WTC11 (cell line): ENCODE data around the gene MIB2. TPM values are rescaled to one million over a fixed set of nuclear protein-coding genes. Genes with fewer than 3 reads are reported as not detected.

Source experiments
- ATAC-seq: fragments of 200-7000 bp; cut with Tn5 transposase; 2 replicates; pipeline ENCODE4 v1.10.0; 2021; ENCODE audit warnings: mild to moderate bottlenecking, moderate library complexity
- CTCF ChIA-PET: fragments of 300-600 bp; sonication (Branson Sonifier 250); formaldehyde crosslinking; loops from one replicate; lab custom pipeline; 2021; ENCODE audit warnings: antibody characterized with exemption; lab: Charles Lee
- POLR2A ChIA-PET: fragments of 350-600 bp; sonication (Branson Sonifier 250); formaldehyde crosslinking; loops from one replicate; lab custom pipeline; 2021; ENCODE audit warnings: antibody characterized with exemption; lab: Charles Lee
- DNase-seq: peaks from one replicate; pipeline ENCODE4 v3.0.0; 2021; ENCODE audit warnings: low spot score
- H3K27ac Mint-ChIP-seq: 2 replicates; pipeline ENCODE4 v1.8.0; 2021; ENCODE audit warnings: mixed read lengths
- H3K27me3 Mint-ChIP-seq: 2 replicates; pipeline ENCODE4 v1.8.0; 2021; ENCODE audit warnings: low read depth, mild to moderate bottlenecking, moderate library complexity, mixed read lengths
- H3K36me3 Mint-ChIP-seq: 2 replicates; pipeline ENCODE4 v1.8.0; 2021; ENCODE audit warnings: mixed read lengths
- H3K4me1 Mint-ChIP-seq: 2 replicates; pipeline ENCODE4 v1.8.0; 2022; ENCODE audit warnings: mixed read lengths
- H3K4me3 Mint-ChIP-seq: 2 replicates; pipeline ENCODE4 v1.8.0; 2021; ENCODE audit warnings: mild to moderate bottlenecking, moderate library complexity, mixed read lengths
- H3K9me3 Mint-ChIP-seq: 2 replicates; pipeline ENCODE4 v1.8.0; 2021; ENCODE audit warnings: mixed read lengths
- CDX4 ChIP-seq: fragments of 250-450 bp; sonication (Bioruptor Pico); IDR thresholded peaks from 2 replicates; pipeline ENCODE4 v1.9.0; 2021; ENCODE audit warnings: moderate library complexity, mild to moderate bottlenecking, inconsistent platforms, borderline replicate concordance
- CREB1 ChIP-seq: sonication (generic); formaldehyde crosslinking; IDR thresholded peaks from 2 replicates; pipeline ENCODE4 v1.8.0; 2023; ENCODE audit warnings: mild to moderate bottlenecking, missing genetic modification reagents
- CREM ChIP-seq: sonication (generic); formaldehyde crosslinking; IDR thresholded peaks from 2 replicates; pipeline ENCODE4 v1.8.1; 2022; ENCODE audit warnings: mild to moderate bottlenecking, missing genetic modification reagents, moderate library complexity
- CTCF ChIP-seq: fragments of 200-600 bp; IDR thresholded peaks from 2 replicates; pipeline ENCODE4 v1.8.0; 2022; ENCODE audit warnings: antibody characterized with exemption
- E2F1 ChIP-seq: sonication (generic); formaldehyde crosslinking; IDR thresholded peaks from 2 replicates; pipeline ENCODE4 v1.8.0; 2022; ENCODE audit warnings: mild to moderate bottlenecking, missing genetic modification reagents
- NFE2L1 ChIP-seq: sonication (generic); formaldehyde crosslinking; IDR thresholded peaks from 2 replicates; pipeline ENCODE4 v1.8.1; 2023; ENCODE audit warnings: missing genetic modification reagents
- PRRX2 ChIP-seq: fragments of 250-450 bp; sonication (Bioruptor Pico); IDR thresholded peaks from 2 replicates; pipeline ENCODE4 v1.8.0; 2021; ENCODE audit warnings: mild to moderate bottlenecking
- RELA ChIP-seq: sonication (generic); formaldehyde crosslinking; IDR thresholded peaks from 2 replicates; pipeline ENCODE4 v1.8.1; 2022; ENCODE audit warnings: missing genetic modification reagents, mild to moderate bottlenecking, borderline replicate concordance
- total RNA-seq: library from RNA; stranded (reverse); gene quantifications from 3 replicates; pipeline ENCODE4 v1.2.3, GENCODE V29; 2021
- TF ChIP-seq, protein P1 (sequence below): sonication (generic); formaldehyde crosslinking; IDR thresholded peaks from 2 replicates; pipeline ENCODE4 v1.8.1; 2023; ENCODE audit warnings: mild to moderate bottlenecking, missing genetic modification reagents, borderline replicate concordance
- TF ChIP-seq, protein P2 (sequence below): sonication (generic); formaldehyde crosslinking; IDR thresholded peaks from 2 replicates; pipeline ENCODE4 v1.8.1; 2023; ENCODE audit warnings: mild to moderate bottlenecking, missing genetic modification reagents, moderate library complexity

MIB2 gene
- total RNA-seq, 1 experiment from 2014 or later: 90.6 TPM

DNA sequence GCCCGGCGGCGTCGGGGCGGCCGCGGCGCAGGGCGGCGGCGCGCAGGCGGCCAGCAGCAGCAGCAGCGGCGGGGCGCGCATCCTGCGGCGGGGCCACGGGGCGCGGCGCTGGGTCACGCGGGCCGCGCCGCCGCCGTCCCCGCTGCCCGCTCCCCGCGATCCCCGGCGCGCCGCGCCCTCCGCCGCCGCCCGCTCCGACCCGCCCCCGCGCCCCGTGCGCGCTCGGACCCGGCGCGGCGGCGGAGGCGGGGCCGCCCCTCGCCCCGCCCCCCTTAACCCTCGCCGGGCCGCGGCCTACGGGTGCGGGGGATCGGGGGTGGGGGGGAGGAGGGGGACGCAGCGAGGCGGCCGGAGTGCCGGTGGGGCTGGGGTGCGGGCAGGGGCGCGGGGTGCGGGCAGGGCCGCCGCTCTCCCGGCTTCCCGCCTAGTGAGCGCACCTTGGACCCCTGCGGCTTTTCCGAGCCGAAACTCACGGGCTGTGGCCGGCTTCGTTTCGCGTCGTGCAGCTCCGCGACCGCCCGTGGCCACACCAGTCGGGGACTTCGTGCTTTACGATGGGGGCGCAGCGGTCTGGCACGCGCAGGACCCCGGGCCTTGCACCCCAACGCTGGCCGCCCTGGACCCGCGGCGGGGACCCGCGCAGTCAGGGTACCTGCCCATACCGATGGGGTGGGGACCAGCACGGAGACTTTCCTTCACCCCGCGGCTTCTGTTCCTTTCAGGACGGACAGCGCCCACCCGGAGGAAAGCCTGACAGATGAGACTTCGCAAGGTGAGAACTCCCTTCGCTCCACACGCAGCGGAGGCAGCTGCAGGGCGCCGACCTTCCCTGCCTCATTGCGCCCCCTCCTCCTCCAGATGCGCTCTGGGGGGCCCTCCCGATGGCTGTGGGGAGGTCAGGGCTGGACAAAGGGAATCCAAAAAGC is 15.1 kb upstream of the MIB2 start, which contains the start of gene FNDC10 (continued):
- TF ChIP-seq, protein P1, sequence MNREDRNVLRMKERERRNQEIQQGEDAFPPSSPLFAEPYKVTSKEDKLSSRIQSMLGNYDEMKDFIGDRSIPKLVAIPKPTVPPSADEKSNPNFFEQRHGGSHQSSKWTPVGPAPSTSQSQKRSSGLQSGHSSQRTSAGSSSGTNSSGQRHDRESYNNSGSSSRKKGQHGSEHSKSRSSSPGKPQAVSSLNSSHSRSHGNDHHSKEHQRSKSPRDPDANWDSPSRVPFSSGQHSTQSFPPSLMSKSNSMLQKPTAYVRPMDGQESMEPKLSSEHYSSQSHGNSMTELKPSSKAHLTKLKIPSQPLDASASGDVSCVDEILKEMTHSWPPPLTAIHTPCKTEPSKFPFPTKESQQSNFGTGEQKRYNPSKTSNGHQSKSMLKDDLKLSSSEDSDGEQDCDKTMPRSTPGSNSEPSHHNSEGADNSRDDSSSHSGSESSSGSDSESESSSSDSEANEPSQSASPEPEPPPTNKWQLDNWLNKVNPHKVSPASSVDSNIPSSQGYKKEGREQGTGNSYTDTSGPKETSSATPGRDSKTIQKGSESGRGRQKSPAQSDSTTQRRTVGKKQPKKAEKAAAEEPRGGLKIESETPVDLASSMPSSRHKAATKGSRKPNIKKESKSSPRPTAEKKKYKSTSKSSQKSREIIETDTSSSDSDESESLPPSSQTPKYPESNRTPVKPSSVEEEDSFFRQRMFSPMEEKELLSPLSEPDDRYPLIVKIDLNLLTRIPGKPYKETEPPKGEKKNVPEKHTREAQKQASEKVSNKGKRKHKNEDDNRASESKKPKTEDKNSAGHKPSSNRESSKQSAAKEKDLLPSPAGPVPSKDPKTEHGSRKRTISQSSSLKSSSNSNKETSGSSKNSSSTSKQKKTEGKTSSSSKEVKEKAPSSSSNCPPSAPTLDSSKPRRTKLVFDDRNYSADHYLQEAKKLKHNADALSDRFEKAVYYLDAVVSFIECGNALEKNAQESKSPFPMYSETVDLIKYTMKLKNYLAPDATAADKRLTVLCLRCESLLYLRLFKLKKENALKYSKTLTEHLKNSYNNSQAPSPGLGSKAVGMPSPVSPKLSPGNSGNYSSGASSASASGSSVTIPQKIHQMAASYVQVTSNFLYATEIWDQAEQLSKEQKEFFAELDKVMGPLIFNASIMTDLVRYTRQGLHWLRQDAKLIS (CRISPR knock-in tag): 0 out of 2 replicates have a peak, but pooled peaks have one; percentile 36
- TF ChIP-seq PRRX2 (CRISPR knock-in tag) (no peak), CREB1 (CRISPR knock-in tag) (peak; percentile 64; the same call in 1 of the 2 replicates), CDX4 (CRISPR knock-in tag) (no peak), E2F1 (CRISPR knock-in tag) (0 out of 2 replicates have a peak, but pooled peaks have one; percentile 22), CTCF (no peak)
- TF ChIP-seq, protein P2, sequence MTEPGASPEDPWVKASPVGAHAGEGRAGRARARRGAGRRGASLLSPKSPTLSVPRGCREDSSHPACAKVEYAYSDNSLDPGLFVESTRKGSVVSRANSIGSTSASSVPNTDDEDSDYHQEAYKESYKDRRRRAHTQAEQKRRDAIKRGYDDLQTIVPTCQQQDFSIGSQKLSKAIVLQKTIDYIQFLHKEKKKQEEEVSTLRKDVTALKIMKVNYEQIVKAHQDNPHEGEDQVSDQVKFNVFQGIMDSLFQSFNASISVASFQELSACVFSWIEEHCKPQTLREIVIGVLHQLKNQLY (CRISPR knock-in tag): 0 out of 2 replicates have a peak, but pooled peaks have one; percentile 35

DNA sequence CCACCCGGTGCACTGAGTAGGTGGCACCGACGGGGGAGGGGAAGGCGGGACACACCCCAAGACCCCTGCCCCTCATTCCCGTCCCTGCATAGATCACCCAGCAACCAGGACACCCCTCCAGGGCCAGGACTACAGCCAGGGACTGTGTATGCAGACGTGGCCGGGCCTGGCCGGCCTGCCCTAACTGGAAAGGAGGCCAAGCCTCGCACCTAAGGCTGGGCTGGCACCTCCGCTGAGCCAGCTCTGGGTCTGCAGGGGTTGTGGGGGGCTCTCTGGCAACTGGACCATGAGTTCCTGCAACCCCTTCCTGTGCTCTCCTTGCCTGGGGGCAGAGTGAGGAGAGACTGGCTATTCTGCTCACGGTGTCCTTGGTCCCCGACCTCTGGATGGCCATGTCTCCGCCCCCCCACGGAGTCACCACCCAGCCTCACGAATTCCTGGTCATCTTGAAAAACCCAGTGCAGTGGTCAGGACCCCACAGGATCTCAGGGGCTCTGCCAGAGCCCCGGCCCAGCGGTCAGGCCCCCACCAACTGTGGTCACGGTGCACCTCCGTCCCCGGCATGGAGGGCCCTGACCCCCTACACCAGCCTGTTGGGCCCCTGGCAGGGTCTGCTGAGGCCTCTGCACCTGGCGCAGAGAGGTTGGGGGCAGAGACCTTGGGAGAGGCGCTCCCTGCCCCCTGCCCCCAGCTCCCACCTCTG is 14.3 kb upstream of the MIB2 start:
- Mint-ChIP-seq H3K9me3 (no peaks in the 10 kb centered on the region), H3K4me3 (peak overlapping the region; percentile 72)
- DNase-seq: no peak
- CTCF ChIA-PET: no interaction called here
- ATAC-seq: no peak
- TF ChIP-seq CREM (CRISPR knock-in tag) (0 out of 2 replicates have a peak, but pooled peaks have one; percentile 25), NFE2L1 (CRISPR knock-in tag) (no peak)
- TF ChIP-seq, all 79 proteins: peak for 1
- peaks cover 25% of the 10 kb centered on the region for H3K27me3 Mint-ChIP-seq
- peaks cover 10% of the 10 kb centered on the region; the same call in 1 of the 2 replicates for H3K4me1 Mint-ChIP-seq
- H3K27ac Mint-ChIP-seq: no peak overlapping the region
- no peaks in the 10 kb centered on the region for H3K36me3 Mint-ChIP-seq
- POLR2A ChIA-PET: no interaction called here

GRCh38 chr1:1601564-1602303 is 13.6 kb upstream of the MIB2 start:
- ATAC-seq (no peak), DNase-seq (no peak)
- no peak for TF ChIP-seq RELA (CRISPR knock-in tag)
- POLR2A ChIA-PET: no interaction called here
- H3K4me1 Mint-ChIP-seq: peaks cover 10% of the 10 kb centered on the region; the same call in 1 of the 2 replicates
- CTCF ChIA-PET: no interaction called here
- no peaks in the 10 kb centered on the region for H3K36me3 Mint-ChIP-seq
- H3K27ac Mint-ChIP-seq: no peak overlapping the region
- peaks cover 25% of the 10 kb centered on the region for H3K27me3 Mint-ChIP-seq
- no peak overlapping the region for H3K4me3 Mint-ChIP-seq
- H3K9me3 Mint-ChIP-seq: no peaks in the 10 kb centered on the region
